Liver (tissue), 3 donors: ENCODE results near the gene PIP4K2B.

Experiments used
- JUND ChIP-seq, 2 donors: IDR thresholded peaks; 2 replicates each; pipeline ENCODE4 v1.6.1; 2016; ENCODE audit warnings: antibody characterized with exemption in 2 of 2
- NR2F2 ChIP-seq: IDR thresholded peaks from 2 replicates; pipeline ENCODE4 v1.6.1; 2016; ENCODE audit warnings: antibody characterized with exemption
- RAD21 ChIP-seq, 2 donors: IDR thresholded peaks; 2 replicates each; pipeline ENCODE4 v1.6.1; 2016; ENCODE audit warnings: antibody characterized with exemption in 2 of 2, mild to moderate bottlenecking in 2 of 2
- RXRA ChIP-seq, 2 donors: IDR thresholded peaks; 2 replicates each; pipeline ENCODE4 v1.6.1; 2017 to 2018; ENCODE audit warnings: antibody characterized with exemption in 2 of 2, mild to moderate bottlenecking in 1 of 2
- TAF1 ChIP-seq: conservative IDR thresholded peaks from 2 replicates; pipeline ENCODE4 v1.6.1; 2016; ENCODE audit warnings: antibody characterized with exemption, mild to moderate bottlenecking
- YY1 ChIP-seq: IDR thresholded peaks from 2 replicates; pipeline ENCODE4 v1.6.1; 2016; ENCODE audit warnings: antibody characterized with exemption, mild to moderate bottlenecking
- TF ChIP-seq, protein P1 (sequence below): fragments of 150-350 bp; IDR thresholded peaks from 2 replicates; pipeline ENCODE4 v1.5.1; 2017; ENCODE audit warnings: improper control_type of control experiment, low read depth, low read length; ENCODE audit not compliant: missing input control
- TF ChIP-seq, protein P2 (sequence below): IDR thresholded peaks from 2 replicates; pipeline ENCODE4 v1.6.1; 2016; ENCODE audit warnings: antibody characterized with exemption
- TF ChIP-seq, protein P3 (sequence below): IDR thresholded peaks from 2 replicates; pipeline ENCODE4 v1.6.1; 2016; ENCODE audit warnings: antibody characterized with exemption
- TF ChIP-seq, protein P4 (sequence below): IDR thresholded peaks from 2 replicates; pipeline ENCODE4 v1.6.1; 2016; ENCODE audit warnings: antibody characterized with exemption, mild to moderate bottlenecking
- donor health status: healthy.
- donor health status: healthy.

DNA sequence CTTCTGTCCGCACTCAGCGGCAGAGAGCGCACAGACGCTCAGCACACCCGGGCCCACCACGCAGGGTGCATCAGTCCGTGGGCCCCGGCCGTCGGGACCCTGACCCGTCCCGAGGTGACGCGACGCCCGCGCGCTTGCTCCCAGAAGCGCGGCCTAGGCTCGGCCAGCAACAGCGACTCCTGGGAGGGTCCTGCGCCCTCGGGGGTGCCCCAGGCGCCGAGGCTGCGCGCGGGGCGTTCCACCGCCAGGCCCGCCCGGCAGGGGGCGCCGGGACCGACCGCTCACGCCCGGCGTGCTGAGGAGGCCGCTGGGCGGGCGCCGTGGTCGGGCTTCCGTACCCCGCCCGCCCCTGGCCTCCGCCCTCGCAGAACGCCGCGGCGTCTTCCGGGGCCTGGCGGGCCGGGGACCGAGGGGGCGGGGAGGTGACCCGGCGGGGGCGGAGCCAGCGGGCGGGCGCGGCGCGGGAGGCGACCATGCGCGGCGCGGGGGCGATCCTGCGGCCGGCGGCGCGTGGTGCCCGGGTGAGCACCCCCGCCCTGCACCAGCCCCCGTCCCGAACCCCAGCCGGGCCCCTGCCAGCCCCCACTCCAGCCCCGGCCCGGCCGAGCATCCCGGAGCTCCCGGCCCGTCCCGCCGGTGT lies 69.3 kb downstream of the PIP4K2B start, which contains the start of gene CISD3:
- TF ChIP-seq, protein P1, sequence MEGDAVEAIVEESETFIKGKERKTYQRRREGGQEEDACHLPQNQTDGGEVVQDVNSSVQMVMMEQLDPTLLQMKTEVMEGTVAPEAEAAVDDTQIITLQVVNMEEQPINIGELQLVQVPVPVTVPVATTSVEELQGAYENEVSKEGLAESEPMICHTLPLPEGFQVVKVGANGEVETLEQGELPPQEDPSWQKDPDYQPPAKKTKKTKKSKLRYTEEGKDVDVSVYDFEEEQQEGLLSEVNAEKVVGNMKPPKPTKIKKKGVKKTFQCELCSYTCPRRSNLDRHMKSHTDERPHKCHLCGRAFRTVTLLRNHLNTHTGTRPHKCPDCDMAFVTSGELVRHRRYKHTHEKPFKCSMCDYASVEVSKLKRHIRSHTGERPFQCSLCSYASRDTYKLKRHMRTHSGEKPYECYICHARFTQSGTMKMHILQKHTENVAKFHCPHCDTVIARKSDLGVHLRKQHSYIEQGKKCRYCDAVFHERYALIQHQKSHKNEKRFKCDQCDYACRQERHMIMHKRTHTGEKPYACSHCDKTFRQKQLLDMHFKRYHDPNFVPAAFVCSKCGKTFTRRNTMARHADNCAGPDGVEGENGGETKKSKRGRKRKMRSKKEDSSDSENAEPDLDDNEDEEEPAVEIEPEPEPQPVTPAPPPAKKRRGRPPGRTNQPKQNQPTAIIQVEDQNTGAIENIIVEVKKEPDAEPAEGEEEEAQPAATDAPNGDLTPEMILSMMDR, result peak; percentile 79
- no peak for TF ChIP-seq YY1
- TF ChIP-seq RXRA (IDR thresholded peaks at IDR 0.05), result no peak
- TF ChIP-seq RAD21 (IDR thresholded peaks at IDR 0.05), result peak in 1 of 2 donors; percentile 35
- TF ChIP-seq, protein P2, sequence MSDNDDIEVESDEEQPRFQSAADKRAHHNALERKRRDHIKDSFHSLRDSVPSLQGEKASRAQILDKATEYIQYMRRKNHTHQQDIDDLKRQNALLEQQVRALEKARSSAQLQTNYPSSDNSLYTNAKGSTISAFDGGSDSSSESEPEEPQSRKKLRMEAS, result no peak
- TF ChIP-seq, protein P3, sequence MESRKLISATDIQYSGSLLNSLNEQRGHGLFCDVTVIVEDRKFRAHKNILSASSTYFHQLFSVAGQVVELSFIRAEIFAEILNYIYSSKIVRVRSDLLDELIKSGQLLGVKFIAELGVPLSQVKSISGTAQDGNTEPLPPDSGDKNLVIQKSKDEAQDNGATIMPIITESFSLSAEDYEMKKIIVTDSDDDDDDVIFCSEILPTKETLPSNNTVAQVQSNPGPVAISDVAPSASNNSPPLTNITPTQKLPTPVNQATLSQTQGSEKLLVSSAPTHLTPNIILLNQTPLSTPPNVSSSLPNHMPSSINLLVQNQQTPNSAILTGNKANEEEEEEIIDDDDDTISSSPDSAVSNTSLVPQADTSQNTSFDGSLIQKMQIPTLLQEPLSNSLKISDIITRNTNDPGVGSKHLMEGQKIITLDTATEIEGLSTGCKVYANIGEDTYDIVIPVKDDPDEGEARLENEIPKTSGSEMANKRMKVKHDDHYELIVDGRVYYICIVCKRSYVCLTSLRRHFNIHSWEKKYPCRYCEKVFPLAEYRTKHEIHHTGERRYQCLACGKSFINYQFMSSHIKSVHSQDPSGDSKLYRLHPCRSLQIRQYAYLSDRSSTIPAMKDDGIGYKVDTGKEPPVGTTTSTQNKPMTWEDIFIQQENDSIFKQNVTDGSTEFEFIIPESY, result no peak
- TF ChIP-seq, protein P4, sequence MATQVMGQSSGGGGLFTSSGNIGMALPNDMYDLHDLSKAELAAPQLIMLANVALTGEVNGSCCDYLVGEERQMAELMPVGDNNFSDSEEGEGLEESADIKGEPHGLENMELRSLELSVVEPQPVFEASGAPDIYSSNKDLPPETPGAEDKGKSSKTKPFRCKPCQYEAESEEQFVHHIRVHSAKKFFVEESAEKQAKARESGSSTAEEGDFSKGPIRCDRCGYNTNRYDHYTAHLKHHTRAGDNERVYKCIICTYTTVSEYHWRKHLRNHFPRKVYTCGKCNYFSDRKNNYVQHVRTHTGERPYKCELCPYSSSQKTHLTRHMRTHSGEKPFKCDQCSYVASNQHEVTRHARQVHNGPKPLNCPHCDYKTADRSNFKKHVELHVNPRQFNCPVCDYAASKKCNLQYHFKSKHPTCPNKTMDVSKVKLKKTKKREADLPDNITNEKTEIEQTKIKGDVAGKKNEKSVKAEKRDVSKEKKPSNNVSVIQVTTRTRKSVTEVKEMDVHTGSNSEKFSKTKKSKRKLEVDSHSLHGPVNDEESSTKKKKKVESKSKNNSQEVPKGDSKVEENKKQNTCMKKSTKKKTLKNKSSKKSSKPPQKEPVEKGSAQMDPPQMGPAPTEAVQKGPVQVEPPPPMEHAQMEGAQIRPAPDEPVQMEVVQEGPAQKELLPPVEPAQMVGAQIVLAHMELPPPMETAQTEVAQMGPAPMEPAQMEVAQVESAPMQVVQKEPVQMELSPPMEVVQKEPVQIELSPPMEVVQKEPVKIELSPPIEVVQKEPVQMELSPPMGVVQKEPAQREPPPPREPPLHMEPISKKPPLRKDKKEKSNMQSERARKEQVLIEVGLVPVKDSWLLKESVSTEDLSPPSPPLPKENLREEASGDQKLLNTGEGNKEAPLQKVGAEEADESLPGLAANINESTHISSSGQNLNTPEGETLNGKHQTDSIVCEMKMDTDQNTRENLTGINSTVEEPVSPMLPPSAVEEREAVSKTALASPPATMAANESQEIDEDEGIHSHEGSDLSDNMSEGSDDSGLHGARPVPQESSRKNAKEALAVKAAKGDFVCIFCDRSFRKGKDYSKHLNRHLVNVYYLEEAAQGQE, result no peak
- no peak for TF ChIP-seq TAF1
- no peak for TF ChIP-seq NR2F2
- TF ChIP-seq JUND (IDR thresholded peaks at IDR 0.05), result no peak
